Measurements from ENCODE around the gene CALML6. TPM values are rescaled to one million over a fixed set of nuclear protein-coding genes. Genes with fewer than 3 reads are reported as not detected.

CALML6 gene
- polyA plus RNA-seq, 3 donors = 0.24 TPM; not detected in 2

- no peak for TF ChIP-seq CTCF (IDR thresholded peaks at IDR 0.05)
- H3K27ac Mint-ChIP-seq = peak overlapping the region in 1 of 7 donors; percentile 64
- H3K4me1 Mint-ChIP-seq = peaks cover 23% of the 10 kb centered on the region
- no peaks in the 10 kb centered on the region for H3K36me3 ChIP-seq (replicated peaks in 1 of 2; ENCODE audit: control insufficient read depth in 1 of 2, insufficient read depth in 2 of 2, low read length in 2 of 2)
- peaks cover 0 to 11% of the 10 kb centered on the region in 2 donors for H3K27me3 ChIP-seq (ENCODE audit: control insufficient read depth in 2 of 2, insufficient read depth in 2 of 2, low read length in 2 of 2)
- H3K27ac ChIP-seq (ENCODE audit: low read depth in 1 of 2, low read length in 2 of 2) = no peak overlapping the region
- H3K9ac ChIP-seq (ENCODE audit: insufficient read depth, low read length, poor library complexity, severe bottlenecking) = no peak overlapping the region
- no peak overlapping the region for H3K4me2 ChIP-seq (replicated peaks; ENCODE audit: extremely low read depth, low read length, poor library complexity, severe bottlenecking)
- H3K36me3 Mint-ChIP-seq = no peaks in the 10 kb centered on the region
- peaks cover 14 to 17% of the 10 kb centered on the region in 2 donors for H3K4me1 ChIP-seq (ENCODE audit: control insufficient read depth in 1 of 2, insufficient read depth in 2 of 2, low read length in 2 of 2)
- H4K20me1 ChIP-seq (ENCODE audit: insufficient read depth, low read length) = peaks cover 21% of the 10 kb centered on the region
- no peak overlapping the region for H2AFZ ChIP-seq (ENCODE audit: insufficient read depth, low read depth, low read length, poor library complexity, severe bottlenecking)
- intact Hi-C loops (cut with micrococcal nuclease) = loop anchor here (5.0 to 10.0 kb wide), 4 partner anchors 37 to 117 kb away; partner anchors contain the start of gene NADK (in 1 of the 2)
- H3K9me3 Mint-ChIP-seq = peaks cover 0 to 2% (median 0%) of the 10 kb centered on the region in 7 donors
- H3K9me3 ChIP-seq (replicated peaks in 1 of 2; ENCODE audit: control insufficient read depth in 1 of 2, insufficient read depth in 1 of 2, low read length in 2 of 2) = no peaks in the 10 kb centered on the region
- H3K79me2 ChIP-seq (ENCODE audit: insufficient read depth, low read length) = peaks cover 33% of the 10 kb centered on the region
- no peak overlapping the region for H3K4me3 Mint-ChIP-seq
- H3K4me3 ChIP-seq (replicated peaks in 1 of 3; ENCODE audit: low read depth in 2 of 3, low read length in 3 of 3) = no peak overlapping the region
- WGBS (ENCODE audit: insufficient coverage) = 94% methylated on average over 2 of the region's 2 CpGs
- DNase-seq = no peak
- H3K27me3 Mint-ChIP-seq (ENCODE audit: low read depth in 3 of 3) = peaks cover 14 to 36% (median 21%) of the 10 kb centered on the region in 3 donors
Measured at GRCh38 chr1:1893997-1894353, 21.1 kb upstream of the CALML6 start.

- H3K4me1 Mint-ChIP-seq = peaks cover 18% of the 10 kb centered on the region
- H3K27ac Mint-ChIP-seq = peak overlapping the region in 1 of 7 donors; percentile 64
- peaks cover 0 to 2% (median 0%) of the 10 kb centered on the region in 7 donors for H3K9me3 Mint-ChIP-seq
- no peaks in the 10 kb centered on the region for H3K36me3 Mint-ChIP-seq
- peak overlapping the region; percentile 2 to 46 for H3K4me3 Mint-ChIP-seq
- H3K79me2 ChIP-seq (ENCODE audit: insufficient read depth, low read length) = peaks cover 27% of the 10 kb centered on the region
- H3K36me3 ChIP-seq (replicated peaks in 1 of 2; ENCODE audit: control insufficient read depth in 1 of 2, insufficient read depth in 2 of 2, low read length in 2 of 2) = no peaks in the 10 kb centered on the region
- no peak for TF ChIP-seq CTCF (IDR thresholded peaks at IDR 0.05)
- no peak overlapping the region for H3K4me2 ChIP-seq (replicated peaks; ENCODE audit: extremely low read depth, low read length, poor library complexity, severe bottlenecking)
- no peaks in the 10 kb centered on the region for H3K9me3 ChIP-seq (replicated peaks in 1 of 2; ENCODE audit: control insufficient read depth in 1 of 2, insufficient read depth in 1 of 2, low read length in 2 of 2)
- no peak overlapping the region for H2AFZ ChIP-seq (ENCODE audit: insufficient read depth, low read depth, low read length, poor library complexity, severe bottlenecking)
- no peak overlapping the region for H3K4me3 ChIP-seq (replicated peaks in 1 of 3; ENCODE audit: low read depth in 2 of 3, low read length in 3 of 3)
- peaks cover 16% of the 10 kb centered on the region for H4K20me1 ChIP-seq (ENCODE audit: insufficient read depth, low read length)
- H3K4me1 ChIP-seq (ENCODE audit: control insufficient read depth in 1 of 2, insufficient read depth in 2 of 2, low read length in 2 of 2) = peaks cover 12 to 14% of the 10 kb centered on the region in 2 donors
- WGBS (ENCODE audit: insufficient coverage) = 85% methylated on average over 9 of the region's 14 CpGs
- H3K27ac ChIP-seq (ENCODE audit: low read depth in 1 of 2, low read length in 2 of 2) = no peak overlapping the region
- H3K27me3 Mint-ChIP-seq (ENCODE audit: low read depth in 3 of 3) = peaks cover 14 to 42% (median 25%) of the 10 kb centered on the region in 3 donors
- H3K27me3 ChIP-seq (ENCODE audit: control insufficient read depth in 2 of 2, insufficient read depth in 2 of 2, low read length in 2 of 2) = peaks cover 0 to 15% of the 10 kb centered on the region in 2 donors
- no peak for DNase-seq
- H3K9ac ChIP-seq (ENCODE audit: insufficient read depth, low read length, poor library complexity, severe bottlenecking) = no peak overlapping the region
- intact Hi-C loops (cut with micrococcal nuclease) = loop anchor here (5.0 to 10.0 kb wide), 4 partner anchors 37 to 117 kb away; partner anchors contain the start of gene NADK (in 1 of the 2)
Measured at GRCh38 chr1:1894354-1895059, 20.6 kb upstream of the CALML6 start.

All from CD14-positive monocyte (primary cell).